ENCODE data around the gene STAG3. TPM values are rescaled to one million over a fixed set of nuclear protein-coding genes. Genes with fewer than 3 reads are reported as not detected.
"Not testable (repeated sequence)": the region's sequence is repeated elsewhere in the genome, so short reads cannot be mapped to it uniquely, and the experiment has no call there.

Gene STAG3
- total RNA-seq, 1 donor from 2014 or later: 0.72 TPM

GRCh38 chr7:100213672-100214071 lies 36.0 kb downstream of the STAG3 start:
- DNase-seq: no peak

- DNase-seq: not testable (repeated sequence)
Measured at GRCh38 chr7:100214356-100214755, 36.6 kb downstream of the STAG3 start.

- peak; percentile 85 for DNase-seq
Measured at GRCh38 chr7:100215895-100216294, 38.2 kb downstream of the STAG3 start.

- DNase-seq: not testable (repeated sequence)
Measured at GRCh38 chr7:100217934-100218333, 40.2 kb downstream of the STAG3 start.

GRCh38 chr7:100219271-100219737 lies 41.6 kb downstream of the STAG3 start:
- DNase-seq: no peak

GRCh38 chr7:100219801-100220585 lies 42.3 kb downstream of the STAG3 start, which contains the start of gene PVRIG:
TSS of gene PVRIG (plus strand) at chr7:100219949. CDS start at chr7:100219971, 22 bp downstream.
- not testable (repeated sequence) for DNase-seq

- DNase-seq: no peak
Measured at GRCh38 chr7:100220586-100221230, 43.0 kb downstream of the STAG3 start.

- no peak for DNase-seq
Measured at GRCh38 chr7:100221231-100221718, 43.6 kb downstream of the STAG3 start.

GRCh38 chr7:100221767-100222444 lies 44.2 kb downstream of the STAG3 start:
- DNase-seq: no peak

- no peak for DNase-seq
Measured at GRCh38 chr7:100222445-100223132, 44.9 kb downstream of the STAG3 start.

GRCh38 chr7:100223376-100223927 lies 45.7 kb downstream of the STAG3 start:
- not testable (repeated sequence) for DNase-seq

GRCh38 chr7:100224891-100225290 lies 47.2 kb downstream of the STAG3 start:
- DNase-seq: not testable (repeated sequence)

- DNase-seq: not testable (repeated sequence)
Measured at GRCh38 chr7:100234660-100235317, 57.1 kb downstream of the STAG3 start.

- not testable (repeated sequence) for DNase-seq
Measured at GRCh38 chr7:100239975-100240374, 62.3 kb downstream of the STAG3 start.

- DNase-seq: peak; percentile 49
Measured at GRCh38 chr7:100243385-100243784, 65.7 kb downstream of the STAG3 start.

GRCh38 chr7:100244988-100245605 lies 67.4 kb downstream of the STAG3 start:
- not testable (repeated sequence) for DNase-seq

GRCh38 chr7:100246121-100246864 lies 68.6 kb downstream of the STAG3 start:
- DNase-seq: peak; percentile 43

GRCh38 chr7:100246865-100247137 lies 69.1 kb downstream of the STAG3 start:
- not testable (repeated sequence) for DNase-seq

GRCh38 chr7:100247152-100247757 lies 69.5 kb downstream of the STAG3 start:
- DNase-seq: peak; percentile 81

- DNase-seq: no peak
Measured at GRCh38 chr7:100248483-100248882, 70.8 kb downstream of the STAG3 start.
